Tibial artery (tissue), 4 donors: ENCODE results near the gene BEX3.

Experiments
- DNase-seq, 2 donors: peaks; one replicate each; pipeline ENCODE4 v3.0.0-alpha.2; 2019
- H3K27ac ChIP-seq, 2 donors: fragments of 200-600 bp; sonication (generic) in 1 of 2; 1 replicate in 1 of 2; 2 replicates in 1 of 2; pipeline ENCODE4 v1.5.1; 2018 to 2019; ENCODE audit warnings: mild to moderate bottlenecking in 1 of 2
- H3K27me3 ChIP-seq, 2 donors: fragments of 200-600 bp; sonication (generic) in 1 of 2; one replicate each; pipeline versions ENCODE4 v1.5.1 to v1.6.0; 2016 to 2019
- H3K36me3 ChIP-seq, 3 donors: fragments of 200-600 bp; sonication (generic) in 2 of 3; one replicate each; pipeline ENCODE4 v1.5.1; 2016 to 2019; ENCODE audit warnings: mild to moderate bottlenecking in 2 of 3
- H3K4me1 ChIP-seq, 4 donors: fragments of 200-600 bp; sonication (generic) in 2 of 4; 1 replicate in 3 of 4; 2 replicates in 1 of 4; pipeline ENCODE4 v1.5.1; 2016 to 2019
- H3K4me3 ChIP-seq, 2 donors: fragments of 200-600 bp; sonication (generic) in 1 of 2; 1 replicate in 1 of 2; 2 replicates in 1 of 2; pipeline ENCODE4 v1.5.1; 2018 to 2019; ENCODE audit warnings: mild to moderate bottlenecking in 2 of 2
- H3K9me3 ChIP-seq, 3 donors: fragments of 200-600 bp; sonication (generic) in 1 of 3; one replicate each; pipeline ENCODE4 v1.5.1; 2016 to 2019
- CTCF ChIP-seq, 2 experiments: fragments of 200-600 bp in 1 of 2; fragments of 450-650 bp in 1 of 2; IDR thresholded peaks; one replicate each; pipeline ENCODE4 v1.5.1; 2017 to 2019; ENCODE audit warnings: antibody characterized with exemption in 2 of 2, mild to moderate bottlenecking in 1 of 2, moderate library complexity in 1 of 2
- intact Hi-C: fragments of 100-400 bp; cut with DNase I; formaldehyde crosslinking; loops from one replicate; pipeline ENCODE4 v1.15.0; 2023; ENCODE audit warnings: low total_unique reads

The BEX3 gene

GRCh38 chrX:103360092-103360491 lies 16.2 kb upstream of the BEX3 start:
- no peaks in the 10 kb centered on the region for H3K36me3 ChIP-seq
- H3K4me3 ChIP-seq: no peak overlapping the region
- no peaks in the 10 kb centered on the region for H3K9me3 ChIP-seq
- H3K4me1 ChIP-seq: no peaks in the 10 kb centered on the region
- intact Hi-C loops: no loop called here
- DNase-seq: no peak
- no peaks in the 10 kb centered on the region for H3K27me3 ChIP-seq
- no peak overlapping the region for H3K27ac ChIP-seq
- TF ChIP-seq CTCF (IDR thresholded peaks at IDR 0.05): no peak

GRCh38 chrX:103360916-103361315 lies 15.4 kb upstream of the BEX3 start:
- Histone ChIP-seq H3K27me3 (no peaks in the 10 kb centered on the region), H3K4me1 (no peaks in the 10 kb centered on the region), H3K36me3 (no peaks in the 10 kb centered on the region), H3K27ac (no peak overlapping the region), H3K9me3 (no peaks in the 10 kb centered on the region), H3K4me3 (no peak overlapping the region)
- no peak for DNase-seq
- intact Hi-C loops: no loop called here
- TF ChIP-seq CTCF (IDR thresholded peaks at IDR 0.05): no peak

- no peaks in the 10 kb centered on the region for H3K9me3 ChIP-seq
- H3K36me3 ChIP-seq: no peaks in the 10 kb centered on the region
- no peak overlapping the region for H3K4me3 ChIP-seq
- intact Hi-C loops: no loop called here
- H3K27ac ChIP-seq: no peak overlapping the region
- DNase-seq: no peak
- no peaks in the 10 kb centered on the region for H3K4me1 ChIP-seq
- TF ChIP-seq CTCF (IDR thresholded peaks at IDR 0.05): no peak
- no peaks in the 10 kb centered on the region for H3K27me3 ChIP-seq
Measured at GRCh38 chrX:103361798-103362197, 14.5 kb upstream of the BEX3 start.

GRCh38 chrX:103362474-103362873 lies 13.9 kb upstream of the BEX3 start:
- H3K4me3 ChIP-seq: no peak overlapping the region
- no peak for TF ChIP-seq CTCF (IDR thresholded peaks at IDR 0.05)
- H3K27me3 ChIP-seq: no peaks in the 10 kb centered on the region
- intact Hi-C loops: no loop called here
- H3K4me1 ChIP-seq: no peaks in the 10 kb centered on the region
- H3K36me3 ChIP-seq: no peaks in the 10 kb centered on the region
- H3K9me3 ChIP-seq: no peaks in the 10 kb centered on the region
- no peak for DNase-seq
- H3K27ac ChIP-seq: no peak overlapping the region

- Histone ChIP-seq H3K9me3 (no peaks in the 10 kb centered on the region), H3K4me1 (no peaks in the 10 kb centered on the region), H3K27ac (no peak overlapping the region), H3K36me3 (no peaks in the 10 kb centered on the region), H3K4me3 (no peak overlapping the region), H3K27me3 (no peaks in the 10 kb centered on the region)
- no peak for DNase-seq
- TF ChIP-seq CTCF (IDR thresholded peaks at IDR 0.05): no peak
- intact Hi-C loops: no loop called here
Measured at GRCh38 chrX:103363046-103363445, 13.3 kb upstream of the BEX3 start.

GRCh38 chrX:103367502-103367901 lies 8.8 kb upstream of the BEX3 start:
- Histone ChIP-seq H3K36me3 (no peaks in the 10 kb centered on the region), H3K27ac (no peak overlapping the region), H3K4me1 (no peaks in the 10 kb centered on the region), H3K27me3 (no peaks in the 10 kb centered on the region), H3K9me3 (no peaks in the 10 kb centered on the region), H3K4me3 (no peak overlapping the region)
- intact Hi-C loops: no loop called here
- no peak for DNase-seq
- no peak for TF ChIP-seq CTCF (IDR thresholded peaks at IDR 0.05)
